WTC11 (cell line): ENCODE data around the gene MALAT1. TPM values are rescaled to one million over a fixed set of nuclear protein-coding genes. Genes with fewer than 3 reads are reported as not detected.

ENCODE experiments used
- ATAC-seq: fragments of 200-7000 bp; cut with Tn5 transposase; 2 replicates; pipeline ENCODE4 v1.10.0; 2021; ENCODE audit warnings: mild to moderate bottlenecking, moderate library complexity
- CTCF ChIA-PET: fragments of 300-600 bp; sonication (Branson Sonifier 250); formaldehyde crosslinking; loops from one replicate; lab custom pipeline; 2021; ENCODE audit warnings: antibody characterized with exemption; lab: Charles Lee
- POLR2A ChIA-PET: fragments of 350-600 bp; sonication (Branson Sonifier 250); formaldehyde crosslinking; loops from one replicate; lab custom pipeline; 2021; ENCODE audit warnings: antibody characterized with exemption; lab: Charles Lee
- DNase-seq: peaks from one replicate; pipeline ENCODE4 v3.0.0; 2021; ENCODE audit warnings: low spot score
- H3K27ac Mint-ChIP-seq: 2 replicates; pipeline ENCODE4 v1.8.0; 2021; ENCODE audit warnings: mixed read lengths
- H3K27me3 Mint-ChIP-seq: 2 replicates; pipeline ENCODE4 v1.8.0; 2021; ENCODE audit warnings: low read depth, mild to moderate bottlenecking, moderate library complexity, mixed read lengths
- H3K36me3 Mint-ChIP-seq: 2 replicates; pipeline ENCODE4 v1.8.0; 2021; ENCODE audit warnings: mixed read lengths
- H3K4me1 Mint-ChIP-seq: 2 replicates; pipeline ENCODE4 v1.8.0; 2022; ENCODE audit warnings: mixed read lengths
- H3K4me3 Mint-ChIP-seq: 2 replicates; pipeline ENCODE4 v1.8.0; 2021; ENCODE audit warnings: mild to moderate bottlenecking, moderate library complexity, mixed read lengths
- H3K9me3 Mint-ChIP-seq: 2 replicates; pipeline ENCODE4 v1.8.0; 2021; ENCODE audit warnings: mixed read lengths
- FOXJ3 ChIP-seq: sonication (generic); formaldehyde crosslinking; IDR thresholded peaks from 2 replicates; pipeline ENCODE4 v1.9.0; 2021; ENCODE audit warnings: missing genetic modification reagents, mild to moderate bottlenecking, borderline replicate concordance
- FOXK1 ChIP-seq: sonication (generic); formaldehyde crosslinking; IDR thresholded peaks from 2 replicates; pipeline ENCODE4 v1.8.0; 2022; ENCODE audit warnings: mild to moderate bottlenecking, moderate library complexity, missing genetic modification reagents
- NR1H2 ChIP-seq: sonication (generic); formaldehyde crosslinking; IDR thresholded peaks from 2 replicates; pipeline ENCODE4 v1.9.0; 2021; ENCODE audit warnings: mild to moderate bottlenecking, moderate library complexity, missing genetic modification reagents
- PRRX2 ChIP-seq: fragments of 250-450 bp; sonication (Bioruptor Pico); IDR thresholded peaks from 2 replicates; pipeline ENCODE4 v1.8.0; 2021; ENCODE audit warnings: mild to moderate bottlenecking
- SP1 ChIP-seq: sonication (generic); formaldehyde crosslinking; conservative IDR thresholded peaks from 2 replicates; pipeline ENCODE4 v1.8.1; 2022; ENCODE audit warnings: missing genetic modification reagents
- TEAD1 ChIP-seq: sonication (generic); formaldehyde crosslinking; IDR thresholded peaks from 2 replicates; pipeline ENCODE4 v1.8.0; 2022; ENCODE audit warnings: mild to moderate bottlenecking, missing genetic modification reagents
- ZNF396 ChIP-seq: fragments of 250-450 bp; sonication (Bioruptor Pico); IDR thresholded peaks from 2 replicates; pipeline ENCODE4 v1.8.0; 2021; ENCODE audit warnings: mild to moderate bottlenecking, moderate library complexity, borderline replicate concordance
- ZNF425 ChIP-seq: fragments of 250-450 bp; sonication (Bioruptor Pico); conservative IDR thresholded peaks from 2 replicates; pipeline ENCODE4 v1.9.0; 2021; ENCODE audit warnings: mild to moderate bottlenecking
- ZNF532 ChIP-seq: fragments of 250-450 bp; sonication (Bioruptor Pico); IDR thresholded peaks from 2 replicates; pipeline ENCODE4 v1.9.0; 2021; ENCODE audit warnings: mild to moderate bottlenecking, borderline replicate concordance
- total RNA-seq: library from RNA; stranded (reverse); gene quantifications from 3 replicates; pipeline ENCODE4 v1.2.3, GENCODE V29; 2021
- TF ChIP-seq, protein P1 (sequence below): fragments of 250-450 bp; sonication (Bioruptor Pico); IDR thresholded peaks from 2 replicates; pipeline ENCODE4 v1.9.0; 2021; ENCODE audit warnings: mild to moderate bottlenecking
- TF ChIP-seq, protein P2 (sequence below): sonication (generic); formaldehyde crosslinking; IDR thresholded peaks from 2 replicates; pipeline ENCODE4 v1.8.1; 2022; ENCODE audit warnings: low read depth, missing genetic modification reagents, borderline replicate concordance
- TF ChIP-seq, protein P3 (sequence below): fragments of 250-450 bp; sonication (Bioruptor Pico); IDR thresholded peaks from 2 replicates; pipeline ENCODE4 v1.9.0; 2021; ENCODE audit warnings: mild to moderate bottlenecking
- TF ChIP-seq, protein P4 (sequence below): fragments of 250-450 bp; sonication (Bioruptor Pico); IDR thresholded peaks from 2 replicates; pipeline ENCODE4 v1.8.0; 2021; ENCODE audit warnings: mild to moderate bottlenecking
- TF ChIP-seq, protein P5 (sequence below): sonication (generic); formaldehyde crosslinking; IDR thresholded peaks from 2 replicates; pipeline ENCODE4 v1.8.0; 2022; ENCODE audit warnings: mild to moderate bottlenecking, missing genetic modification reagents

Gene MALAT1
- total RNA-seq, 1 experiment from 2014 or later = 1,830 TPM

DNA sequence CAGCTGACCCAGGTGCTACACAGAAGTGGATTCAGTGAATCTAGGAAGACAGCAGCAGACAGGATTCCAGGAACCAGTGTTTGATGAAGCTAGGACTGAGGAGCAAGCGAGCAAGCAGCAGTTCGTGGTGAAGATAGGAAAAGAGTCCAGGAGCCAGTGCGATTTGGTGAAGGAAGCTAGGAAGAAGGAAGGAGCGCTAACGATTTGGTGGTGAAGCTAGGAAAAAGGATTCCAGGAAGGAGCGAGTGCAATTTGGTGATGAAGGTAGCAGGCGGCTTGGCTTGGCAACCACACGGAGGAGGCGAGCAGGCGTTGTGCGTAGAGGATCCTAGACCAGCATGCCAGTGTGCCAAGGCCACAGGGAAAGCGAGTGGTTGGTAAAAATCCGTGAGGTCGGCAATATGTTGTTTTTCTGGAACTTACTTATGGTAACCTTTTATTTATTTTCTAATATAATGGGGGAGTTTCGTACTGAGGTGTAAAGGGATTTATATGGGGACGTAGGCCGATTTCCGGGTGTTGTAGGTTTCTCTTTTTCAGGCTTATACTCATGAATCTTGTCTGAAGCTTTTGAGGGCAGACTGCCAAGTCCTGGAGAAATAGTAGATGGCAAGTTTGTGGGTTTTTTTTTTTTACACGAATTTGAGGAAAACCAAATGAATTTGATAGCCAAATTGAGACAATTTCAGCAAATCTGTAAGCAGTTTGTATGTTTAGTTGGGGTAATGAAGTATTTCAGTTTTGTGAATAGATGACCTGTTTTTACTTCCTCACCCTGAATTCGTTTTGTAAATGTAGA is 1.7 kb downstream of the MALAT1 start (continued):
- TF ChIP-seq, protein P1, sequence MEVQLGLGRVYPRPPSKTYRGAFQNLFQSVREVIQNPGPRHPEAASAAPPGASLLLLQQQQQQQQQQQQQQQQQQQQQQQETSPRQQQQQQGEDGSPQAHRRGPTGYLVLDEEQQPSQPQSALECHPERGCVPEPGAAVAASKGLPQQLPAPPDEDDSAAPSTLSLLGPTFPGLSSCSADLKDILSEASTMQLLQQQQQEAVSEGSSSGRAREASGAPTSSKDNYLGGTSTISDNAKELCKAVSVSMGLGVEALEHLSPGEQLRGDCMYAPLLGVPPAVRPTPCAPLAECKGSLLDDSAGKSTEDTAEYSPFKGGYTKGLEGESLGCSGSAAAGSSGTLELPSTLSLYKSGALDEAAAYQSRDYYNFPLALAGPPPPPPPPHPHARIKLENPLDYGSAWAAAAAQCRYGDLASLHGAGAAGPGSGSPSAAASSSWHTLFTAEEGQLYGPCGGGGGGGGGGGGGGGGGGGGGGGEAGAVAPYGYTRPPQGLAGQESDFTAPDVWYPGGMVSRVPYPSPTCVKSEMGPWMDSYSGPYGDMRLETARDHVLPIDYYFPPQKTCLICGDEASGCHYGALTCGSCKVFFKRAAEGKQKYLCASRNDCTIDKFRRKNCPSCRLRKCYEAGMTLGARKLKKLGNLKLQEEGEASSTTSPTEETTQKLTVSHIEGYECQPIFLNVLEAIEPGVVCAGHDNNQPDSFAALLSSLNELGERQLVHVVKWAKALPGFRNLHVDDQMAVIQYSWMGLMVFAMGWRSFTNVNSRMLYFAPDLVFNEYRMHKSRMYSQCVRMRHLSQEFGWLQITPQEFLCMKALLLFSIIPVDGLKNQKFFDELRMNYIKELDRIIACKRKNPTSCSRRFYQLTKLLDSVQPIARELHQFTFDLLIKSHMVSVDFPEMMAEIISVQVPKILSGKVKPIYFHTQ (CRISPR knock-in tag) = peak; percentile 69; the same call in 1 of the 2 replicates
- TF ChIP-seq, protein P2, sequence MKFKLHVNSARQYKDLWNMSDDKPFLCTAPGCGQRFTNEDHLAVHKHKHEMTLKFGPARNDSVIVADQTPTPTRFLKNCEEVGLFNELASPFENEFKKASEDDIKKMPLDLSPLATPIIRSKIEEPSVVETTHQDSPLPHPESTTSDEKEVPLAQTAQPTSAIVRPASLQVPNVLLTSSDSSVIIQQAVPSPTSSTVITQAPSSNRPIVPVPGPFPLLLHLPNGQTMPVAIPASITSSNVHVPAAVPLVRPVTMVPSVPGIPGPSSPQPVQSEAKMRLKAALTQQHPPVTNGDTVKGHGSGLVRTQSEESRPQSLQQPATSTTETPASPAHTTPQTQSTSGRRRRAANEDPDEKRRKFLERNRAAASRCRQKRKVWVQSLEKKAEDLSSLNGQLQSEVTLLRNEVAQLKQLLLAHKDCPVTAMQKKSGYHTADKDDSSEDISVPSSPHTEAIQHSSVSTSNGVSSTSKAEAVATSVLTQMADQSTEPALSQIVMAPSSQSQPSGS (CRISPR knock-in tag) = no peak
- TF ChIP-seq SP1 (CRISPR knock-in tag) = no peak
- TF ChIP-seq, protein P3, sequence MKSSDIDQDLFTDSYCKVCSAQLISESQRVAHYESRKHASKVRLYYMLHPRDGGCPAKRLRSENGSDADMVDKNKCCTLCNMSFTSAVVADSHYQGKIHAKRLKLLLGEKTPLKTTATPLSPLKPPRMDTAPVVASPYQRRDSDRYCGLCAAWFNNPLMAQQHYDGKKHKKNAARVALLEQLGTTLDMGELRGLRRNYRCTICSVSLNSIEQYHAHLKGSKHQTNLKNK (CRISPR knock-in tag) = 0 out of 2 replicates have a peak, but pooled peaks have one; percentile 18

- no peak overlapping the region for H3K27ac Mint-ChIP-seq
- TF ChIP-seq PRRX2 (CRISPR knock-in tag) (0 out of 2 replicates have a peak, but pooled peaks have one; percentile 5), FOXJ3 (CRISPR knock-in tag) (no peak)
- TF ChIP-seq, all 79 proteins: peak for 1
- Mint-ChIP-seq H3K36me3 (no peaks in the 10 kb centered on the region; the same call in 1 of the 2 replicates), H3K4me1 (peaks cover 43% of the 10 kb centered on the region), H3K27me3 (no peaks in the 10 kb centered on the region), H3K9me3 (no peaks in the 10 kb centered on the region), H3K4me3 (no peak overlapping the region)
- ATAC-seq (no peak), DNase-seq (no peak)
- CTCF ChIA-PET = interaction anchor here (1.4 to 1.7 kb wide), 2 partner anchors 21 to 83 kb away, joined by 3 to 6 read pairs; no protein-coding TSS in a partner anchor
- POLR2A ChIA-PET = interaction anchor here (1.8 to 8.3 kb wide), 4 partner anchors 13 to 81 kb away, joined by 5 to 502 read pairs (median 212); partner anchors contain the start of gene SCYL1
Measured at GRCh38 chr11:65501186-65501471, 2.3 kb downstream of the MALAT1 start.

DNA sequence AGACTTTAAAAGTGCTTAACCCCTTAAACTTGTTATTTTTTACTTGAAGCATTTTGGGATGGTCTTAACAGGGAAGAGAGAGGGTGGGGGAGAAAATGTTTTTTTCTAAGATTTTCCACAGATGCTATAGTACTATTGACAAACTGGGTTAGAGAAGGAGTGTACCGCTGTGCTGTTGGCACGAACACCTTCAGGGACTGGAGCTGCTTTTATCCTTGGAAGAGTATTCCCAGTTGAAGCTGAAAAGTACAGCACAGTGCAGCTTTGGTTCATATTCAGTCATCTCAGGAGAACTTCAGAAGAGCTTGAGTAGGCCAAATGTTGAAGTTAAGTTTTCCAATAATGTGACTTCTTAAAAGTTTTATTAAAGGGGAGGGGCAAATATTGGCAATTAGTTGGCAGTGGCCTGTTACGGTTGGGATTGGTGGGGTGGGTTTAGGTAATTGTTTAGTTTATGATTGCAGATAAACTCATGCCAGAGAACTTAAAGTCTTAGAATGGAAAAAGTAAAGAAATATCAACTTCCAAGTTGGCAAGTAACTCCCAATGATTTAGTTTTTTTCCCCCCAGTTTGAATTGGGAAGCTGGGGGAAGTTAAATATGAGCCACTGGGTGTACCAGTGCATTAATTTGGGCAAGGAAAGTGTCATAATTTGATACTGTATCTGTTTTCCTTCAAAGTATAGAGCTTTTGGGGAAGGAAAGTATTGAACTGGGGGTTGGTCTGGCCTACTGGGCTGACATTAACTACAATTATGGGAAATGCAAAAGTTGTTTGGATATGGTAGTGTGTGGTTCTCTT is 2.8 kb downstream of the MALAT1 start:
- CTCF ChIA-PET = interaction anchor here (0.6 to 1.8 kb wide), 6 partner anchors 22 to 92 kb away, joined by 3 to 7 read pairs (median 4); no protein-coding TSS in a partner anchor
- H3K4me1 Mint-ChIP-seq = peaks cover 43% of the 10 kb centered on the region
- no peak for ATAC-seq
- H3K4me3 Mint-ChIP-seq = no peak overlapping the region
- H3K27ac Mint-ChIP-seq = peak overlapping the region; percentile 61
- POLR2A ChIA-PET = interaction anchor here (0.5 to 8.3 kb wide), 8 partner anchors 13 to 380 kb away, joined by 3 to 502 read pairs (median 10); partner anchors contain the start of genes FAU, MRPL49 and NEAT1
- DNase-seq = no peak
- H3K27me3 Mint-ChIP-seq = no peaks in the 10 kb centered on the region
- no peaks in the 10 kb centered on the region; the same call in 1 of the 2 replicates for H3K36me3 Mint-ChIP-seq
- H3K9me3 Mint-ChIP-seq = no peaks in the 10 kb centered on the region
- TF ChIP-seq, protein P4, sequence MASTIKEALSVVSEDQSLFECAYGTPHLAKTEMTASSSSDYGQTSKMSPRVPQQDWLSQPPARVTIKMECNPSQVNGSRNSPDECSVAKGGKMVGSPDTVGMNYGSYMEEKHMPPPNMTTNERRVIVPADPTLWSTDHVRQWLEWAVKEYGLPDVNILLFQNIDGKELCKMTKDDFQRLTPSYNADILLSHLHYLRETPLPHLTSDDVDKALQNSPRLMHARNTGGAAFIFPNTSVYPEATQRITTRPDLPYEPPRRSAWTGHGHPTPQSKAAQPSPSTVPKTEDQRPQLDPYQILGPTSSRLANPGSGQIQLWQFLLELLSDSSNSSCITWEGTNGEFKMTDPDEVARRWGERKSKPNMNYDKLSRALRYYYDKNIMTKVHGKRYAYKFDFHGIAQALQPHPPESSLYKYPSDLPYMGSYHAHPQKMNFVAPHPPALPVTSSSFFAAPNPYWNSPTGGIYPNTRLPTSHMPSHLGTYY (CRISPR knock-in tag) = peak; percentile 67
- TF ChIP-seq TEAD1 (CRISPR knock-in tag) (no peak), ZNF532 (CRISPR knock-in tag) (peak; percentile 92), ZNF425 (CRISPR knock-in tag) (0 out of 2 replicates have a peak, but pooled peaks have one; percentile 45), FOXK1 (CRISPR knock-in tag) (no peak), NR1H2 (CRISPR knock-in tag) (no peak), ZNF396 (CRISPR knock-in tag) (0 out of 2 replicates have a peak, but pooled peaks have one; percentile 53)
- TF ChIP-seq, protein P5, sequence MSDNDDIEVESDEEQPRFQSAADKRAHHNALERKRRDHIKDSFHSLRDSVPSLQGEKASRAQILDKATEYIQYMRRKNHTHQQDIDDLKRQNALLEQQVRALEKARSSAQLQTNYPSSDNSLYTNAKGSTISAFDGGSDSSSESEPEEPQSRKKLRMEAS (CRISPR knock-in tag) = no peak
